HG02943 (cell line): ENCODE results near the gene LZTR1.

ENCODE experiments used
- ATAC-seq: cut with Tn5 transposase; IDR thresholded peaks from one replicate; pipeline ENCODE4 v1.9.1; 2021; ENCODE audit warnings: mild to moderate bottlenecking, low read depth, moderate library complexity; ENCODE audit not compliant: unreplicated experiment

Gene LZTR1

GRCh38 chr22:20979243-20979809 is 2.8 kb upstream of the LZTR1 start:
- ATAC-seq = no peak

- no peak for ATAC-seq
Observed at GRCh38 chr22:20979940-20980453, 2.1 kb upstream of the LZTR1 start.

GRCh38 chr22:20980523-20980922 is 1.6 kb upstream of the LZTR1 start:
- ATAC-seq = no peak

GRCh38 chr22:20980938-20981722 is 967 bp upstream of the LZTR1 start:
- no peak for ATAC-seq

DNA sequence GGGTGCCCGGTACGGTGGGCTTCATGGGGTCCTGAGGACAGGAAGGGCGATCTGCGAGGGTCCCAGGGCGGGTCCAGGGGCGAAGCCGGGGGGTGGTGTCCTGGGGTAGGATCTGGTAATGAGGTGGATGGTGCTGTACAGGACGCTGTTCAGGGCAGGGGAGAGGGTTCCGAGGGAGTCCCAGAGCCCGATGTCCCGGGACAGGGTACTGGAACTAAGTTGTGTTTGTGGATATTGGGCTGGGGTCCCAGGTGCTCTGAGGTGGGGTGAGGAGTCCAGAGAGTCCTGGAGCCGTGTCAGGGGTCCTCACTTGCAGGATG is 426 bp downstream of the LZTR1 start:
- no peak for ATAC-seq

GRCh38 chr22:20983081-20983771 is 1.1 kb downstream of the LZTR1 start:
- no peak for ATAC-seq

GRCh38 chr22:20985720-20986119 is 3.6 kb downstream of the LZTR1 start:
- no peak for ATAC-seq

GRCh38 chr22:20986365-20986764 is 4.3 kb downstream of the LZTR1 start:
- ATAC-seq = no peak

GRCh38 chr22:20987375-20987774 is 5.3 kb downstream of the LZTR1 start:
- ATAC-seq = no peak

GRCh38 chr22:20988573-20989322 is 6.7 kb downstream of the LZTR1 start:
- ATAC-seq = no peak

DNA sequence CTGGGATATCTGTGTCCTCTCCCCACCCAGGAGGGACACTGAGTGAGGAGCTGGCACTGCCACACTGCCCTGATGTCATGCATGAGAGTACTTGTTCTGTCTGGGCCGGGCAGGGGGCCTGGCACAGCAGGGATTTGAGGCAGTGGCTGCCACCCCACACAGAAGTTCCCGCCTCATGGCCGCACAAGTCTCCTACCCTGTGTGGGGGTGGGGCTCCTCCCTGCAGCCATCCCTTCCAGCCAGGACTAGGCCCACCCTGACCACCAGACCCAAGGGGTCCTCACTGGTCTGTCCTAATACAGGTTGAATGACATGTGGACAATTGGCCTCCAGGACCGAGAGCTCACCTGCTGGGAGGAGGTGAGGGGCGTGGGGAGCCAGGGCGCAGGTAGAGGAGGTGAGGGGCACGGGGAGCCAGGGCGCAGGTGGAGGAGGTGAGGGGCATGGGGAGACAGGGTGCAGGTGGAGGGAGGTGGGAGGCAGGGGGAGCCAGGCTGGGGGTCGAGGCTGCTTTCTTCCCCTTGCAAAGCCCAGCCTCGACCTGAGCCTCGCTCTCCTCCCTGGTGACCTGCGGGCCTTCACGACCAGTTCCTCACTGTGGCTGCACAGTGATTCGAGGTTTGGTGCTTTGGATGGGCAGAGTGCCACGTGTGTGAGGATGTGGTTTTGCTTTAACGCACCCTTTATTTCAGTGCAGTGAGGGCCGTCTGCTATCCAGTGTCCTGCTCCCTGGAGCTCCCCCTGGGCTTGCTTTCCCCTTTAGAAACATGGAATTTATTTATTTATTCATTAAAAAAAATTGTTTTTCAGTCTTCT is 7.4 kb downstream of the LZTR1 start:
- no peak for ATAC-seq

DNA sequence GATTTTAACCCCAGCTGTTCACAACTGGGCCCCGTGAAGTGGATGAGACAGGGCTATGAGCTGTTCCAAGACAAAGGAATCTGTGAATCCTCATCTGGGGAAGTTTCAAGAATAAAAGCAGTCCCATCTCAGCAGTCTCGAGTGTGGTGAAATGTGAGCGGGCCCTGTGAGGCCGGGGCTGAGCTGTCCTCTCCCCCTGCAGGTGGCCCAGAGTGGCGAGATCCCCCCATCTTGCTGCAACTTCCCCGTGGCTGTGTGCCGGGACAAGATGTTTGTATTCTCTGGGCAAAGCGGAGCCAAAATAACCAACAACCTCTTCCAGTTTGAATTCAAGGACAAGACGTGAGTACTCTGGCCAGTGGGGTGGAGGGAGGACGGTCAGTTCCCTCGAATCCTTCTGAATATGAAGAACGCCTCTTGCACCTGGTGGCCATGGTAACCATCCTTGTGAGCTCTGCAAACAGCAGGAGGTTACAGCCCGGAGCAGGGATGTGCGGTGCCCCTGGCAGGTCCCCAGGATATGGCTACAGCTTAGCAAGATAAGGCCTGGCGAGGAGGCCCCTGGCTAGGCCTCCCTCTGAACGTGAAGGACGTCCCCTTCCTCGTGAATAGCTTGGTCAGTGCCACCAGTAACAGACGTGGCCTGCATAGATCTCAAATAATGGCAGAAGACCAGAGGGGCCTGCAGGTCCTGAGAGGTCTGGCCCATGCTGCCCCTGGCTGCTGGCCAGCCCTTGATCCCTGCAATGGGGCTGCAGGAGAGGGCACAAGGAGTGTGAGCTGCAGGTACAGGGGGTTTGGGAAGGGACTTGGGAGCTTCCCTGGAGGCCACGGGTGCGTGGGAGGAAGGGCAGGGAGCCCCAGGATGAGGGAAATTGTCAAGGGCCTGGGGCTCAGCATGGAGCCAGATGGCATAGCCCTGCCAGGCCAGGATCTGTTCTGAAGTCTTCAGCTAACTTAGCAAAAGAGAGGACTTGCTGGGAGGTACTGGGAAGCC is 8.4 kb downstream of the LZTR1 start:
- ATAC-seq = no peak

DNA sequence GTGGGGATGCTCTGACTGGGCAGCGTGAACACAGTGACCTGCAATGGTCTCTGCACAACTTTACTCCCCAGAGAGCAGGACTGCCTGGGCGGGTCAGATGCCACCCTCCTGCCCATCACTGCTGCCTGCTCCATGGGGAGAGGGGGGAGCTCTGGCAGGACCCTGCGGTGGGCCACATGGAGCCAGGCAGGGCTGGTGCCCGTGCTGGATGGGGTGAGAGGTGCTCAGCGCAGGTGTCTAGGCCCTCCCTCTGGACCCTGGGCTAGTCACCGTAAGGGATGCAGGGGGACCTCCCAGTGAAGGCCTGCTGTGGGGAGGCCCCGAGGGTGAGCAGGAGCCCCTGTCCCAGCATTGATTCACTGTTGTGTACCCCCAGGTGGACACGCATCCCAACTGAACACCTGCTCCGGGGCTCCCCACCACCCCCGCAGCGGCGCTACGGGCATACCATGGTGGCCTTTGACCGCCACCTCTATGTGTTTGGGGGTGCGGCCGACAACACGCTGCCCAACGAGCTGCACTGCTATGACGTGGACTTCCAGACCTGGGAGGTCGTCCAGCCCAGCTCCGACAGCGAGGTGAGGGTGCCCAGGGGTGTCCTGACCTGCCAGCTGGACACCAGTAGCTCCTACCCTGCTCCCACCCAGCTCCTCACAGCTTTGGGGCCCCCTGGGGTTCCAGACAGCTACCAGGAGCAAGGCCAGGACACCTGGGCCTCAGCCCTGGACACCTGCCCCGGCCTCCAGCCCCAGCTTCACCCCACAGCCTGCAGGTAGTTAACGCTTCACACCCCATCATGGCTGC is 9.4 kb downstream of the LZTR1 start:
- no peak for ATAC-seq

- ATAC-seq = no peak
Observed at GRCh38 chr22:20992056-20992442, 10.0 kb downstream of the LZTR1 start.

DNA sequence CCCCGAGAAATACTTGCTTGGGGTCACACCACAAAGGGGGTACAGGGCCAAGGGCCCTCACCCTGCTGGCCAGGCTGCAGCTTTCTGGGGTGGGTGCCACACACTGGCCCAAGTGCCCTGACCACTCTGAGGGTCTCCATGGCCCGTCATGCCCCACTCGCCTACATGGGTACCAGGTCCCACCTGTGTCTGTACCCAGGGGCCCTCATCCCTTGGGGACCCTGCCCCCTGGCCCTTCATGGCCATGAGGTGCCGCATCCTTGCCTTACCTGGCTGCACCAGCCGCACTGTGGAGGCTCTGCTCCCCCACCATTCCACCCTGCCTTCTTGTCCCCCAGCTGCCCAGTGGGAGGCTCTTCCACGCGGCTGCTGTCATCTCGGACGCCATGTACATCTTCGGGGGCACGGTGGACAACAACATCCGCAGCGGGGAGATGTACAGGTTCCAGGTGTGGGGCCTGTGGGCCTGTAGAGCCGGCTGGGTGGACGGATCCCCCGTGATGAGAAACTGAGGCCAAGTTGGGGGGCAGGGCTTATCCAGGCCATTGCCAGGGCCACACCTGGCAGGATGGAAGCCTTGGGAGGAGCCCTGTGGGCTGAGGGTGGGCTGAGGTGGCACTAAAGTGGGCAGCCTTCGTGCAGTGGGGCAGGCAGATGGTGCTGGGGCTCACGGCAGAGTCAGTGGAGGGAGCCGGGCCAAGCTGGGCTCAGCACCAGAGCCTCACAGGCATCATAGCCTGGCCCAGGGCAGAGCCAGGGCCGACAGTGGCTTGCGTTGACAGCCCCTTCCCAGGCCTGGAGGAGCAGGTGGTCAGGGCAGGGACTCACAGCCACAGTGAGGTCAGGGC is 10.6 kb downstream of the LZTR1 start:
- no peak for ATAC-seq

DNA sequence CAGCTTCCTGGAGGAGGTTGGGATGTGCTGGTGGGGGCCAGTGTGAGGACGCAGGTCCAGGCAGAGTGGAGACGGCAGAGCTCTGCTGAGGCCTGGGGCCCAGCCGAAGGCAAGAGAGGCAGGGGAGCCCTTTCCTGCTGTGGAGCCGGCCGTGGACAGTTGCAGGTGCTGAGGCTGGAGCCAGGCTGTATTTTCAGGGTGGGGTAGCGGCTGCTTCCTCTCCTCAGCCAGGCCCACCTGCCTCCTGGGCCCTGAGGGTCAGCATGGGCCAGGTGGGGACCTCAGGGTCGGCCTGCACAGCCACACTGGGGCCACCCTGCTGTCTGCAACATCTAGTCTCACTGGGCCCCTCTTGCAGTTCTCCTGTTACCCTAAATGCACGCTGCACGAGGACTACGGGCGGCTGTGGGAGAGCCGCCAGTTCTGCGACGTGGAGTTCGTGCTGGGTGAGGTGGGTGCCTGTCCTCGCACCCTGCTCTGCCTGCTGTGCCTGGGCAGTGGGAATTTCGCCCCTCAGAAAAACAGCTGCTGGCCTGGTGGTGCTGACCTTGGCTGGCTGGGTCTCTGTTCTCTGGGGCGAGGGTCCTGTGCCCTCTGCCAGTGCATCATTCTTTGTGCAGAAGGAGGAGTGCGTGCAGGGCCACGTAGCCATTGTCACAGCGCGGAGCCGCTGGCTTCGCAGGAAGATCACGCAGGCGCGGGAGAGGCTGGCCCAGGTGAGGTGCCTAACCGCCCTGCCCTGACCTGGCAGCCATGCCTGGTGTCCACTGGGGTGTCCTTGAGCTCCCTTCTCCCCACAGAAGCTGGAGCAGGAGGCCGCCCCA is 11.4 kb downstream of the LZTR1 start:
- ATAC-seq = no peak
